Measurements from ENCODE around the gene TCF20.

DNA sequence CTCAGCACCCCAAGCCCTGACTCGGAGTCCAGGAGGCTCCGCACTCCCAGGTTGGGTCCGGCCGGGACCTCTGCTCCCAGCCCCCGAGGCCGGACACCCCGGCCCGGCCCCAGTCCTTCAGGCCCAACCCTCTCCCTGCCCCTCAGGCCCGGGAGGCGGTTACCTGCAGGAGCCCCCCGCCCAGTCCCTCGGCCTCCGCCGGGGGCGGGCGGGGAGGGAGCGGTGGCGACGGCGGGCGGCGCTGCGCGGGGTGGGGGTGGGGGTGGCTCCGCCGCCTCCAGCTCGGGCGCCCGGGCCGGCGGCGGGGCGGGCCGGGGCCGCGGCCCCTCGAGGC, 310 bp downstream of the TCF20 start:
- TF ChIP-seq TAF1 (conservative IDR thresholded peaks at IDR 0.05) (no peak), MAX (IDR thresholded peaks at IDR 0.05) (no peak), JUND (IDR thresholded peaks at IDR 0.05) (no peak), REST (IDR thresholded peaks at IDR 0.05) (no peak), NR2F2 (IDR thresholded peaks at IDR 0.05) (no peak), EGR1 (IDR thresholded peaks at IDR 0.05; ENCODE audit: low read depth in 2 of 2) (no peak), SP1 (IDR thresholded peaks at IDR 0.05) (no peak), RAD21 (IDR thresholded peaks at IDR 0.05) (no peak), GABPA (IDR thresholded peaks at IDR 0.05 in 1 of 2, conservative IDR thresholded peaks at IDR 0.05 in 1 of 2) (no peak), HNF4G (IDR thresholded peaks at IDR 0.05) (no peak)
- TF ChIP-seq, protein P1, sequence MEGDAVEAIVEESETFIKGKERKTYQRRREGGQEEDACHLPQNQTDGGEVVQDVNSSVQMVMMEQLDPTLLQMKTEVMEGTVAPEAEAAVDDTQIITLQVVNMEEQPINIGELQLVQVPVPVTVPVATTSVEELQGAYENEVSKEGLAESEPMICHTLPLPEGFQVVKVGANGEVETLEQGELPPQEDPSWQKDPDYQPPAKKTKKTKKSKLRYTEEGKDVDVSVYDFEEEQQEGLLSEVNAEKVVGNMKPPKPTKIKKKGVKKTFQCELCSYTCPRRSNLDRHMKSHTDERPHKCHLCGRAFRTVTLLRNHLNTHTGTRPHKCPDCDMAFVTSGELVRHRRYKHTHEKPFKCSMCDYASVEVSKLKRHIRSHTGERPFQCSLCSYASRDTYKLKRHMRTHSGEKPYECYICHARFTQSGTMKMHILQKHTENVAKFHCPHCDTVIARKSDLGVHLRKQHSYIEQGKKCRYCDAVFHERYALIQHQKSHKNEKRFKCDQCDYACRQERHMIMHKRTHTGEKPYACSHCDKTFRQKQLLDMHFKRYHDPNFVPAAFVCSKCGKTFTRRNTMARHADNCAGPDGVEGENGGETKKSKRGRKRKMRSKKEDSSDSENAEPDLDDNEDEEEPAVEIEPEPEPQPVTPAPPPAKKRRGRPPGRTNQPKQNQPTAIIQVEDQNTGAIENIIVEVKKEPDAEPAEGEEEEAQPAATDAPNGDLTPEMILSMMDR (IDR thresholded peaks at IDR 0.05; ENCODE audit: low read depth, low read length, missing input control) = no peak

Data from liver (tissue), 3 donors.